GM12865 (cell line): Measurements from ENCODE around the gene NEK3.
"Not testable (repeated sequence)": the region's sequence is repeated elsewhere in the genome, so short reads cannot be mapped to it uniquely, and the experiment has no call there.

ENCODE experiments used
- DNase-seq: peaks from one replicate; pipeline ENCODE4 v3.0.0; 2010; ENCODE audit warnings: low read depth
- H3K4me3 ChIP-seq: 2 replicates; pipeline ENCODE4 v1.5.1; 2011; ENCODE audit warnings: mild to moderate bottlenecking, low read depth, low read length, control low read depth
- TF ChIP-seq, protein P1 (sequence below): IDR thresholded peaks from 2 replicates; pipeline ENCODE4 v1.5.1; 2011; ENCODE audit warnings: low read length, control low read depth, low read depth, inconsistent platforms; ENCODE audit not compliant: insufficient read depth; ENCODE audit errors: missing control alignments

NEK3 gene

DNA sequence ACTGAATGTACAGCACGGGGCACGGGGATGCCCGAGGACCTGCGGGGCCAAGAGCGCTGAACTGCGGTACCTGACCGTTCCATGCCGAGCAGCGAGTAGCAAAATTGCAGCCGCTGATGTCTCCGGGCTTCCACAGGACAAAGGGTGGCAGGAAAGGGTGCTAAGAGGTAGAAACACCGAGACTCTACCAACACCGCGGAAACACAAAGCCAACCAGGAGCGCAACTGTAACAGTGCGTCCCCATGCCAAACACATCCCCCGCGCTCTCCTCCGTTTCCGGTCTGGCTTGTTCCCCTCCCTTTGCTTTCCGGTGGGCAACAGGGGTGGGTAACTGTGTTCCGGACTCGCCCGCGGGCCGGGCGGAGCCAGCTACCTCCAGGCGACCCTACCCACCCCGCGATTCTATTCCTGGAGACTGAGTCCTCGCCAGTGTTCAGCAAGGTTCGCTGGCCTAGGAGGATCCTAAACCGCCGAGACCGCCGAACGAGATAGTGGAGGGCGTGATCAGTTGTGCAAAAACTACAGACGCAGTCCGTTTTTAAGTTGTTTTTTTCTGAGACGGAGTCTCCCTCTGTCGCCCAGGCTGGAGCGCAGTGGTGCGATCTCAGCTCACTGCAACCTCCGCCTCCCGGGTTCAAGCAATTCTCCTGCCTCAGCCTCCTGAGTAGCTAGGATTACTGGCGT, 34.9 kb upstream of the NEK3 start:
- H3K4me3 ChIP-seq: peak overlapping the region; percentile 91
- DNase-seq: peak; percentile 92
- TF ChIP-seq, protein P1, sequence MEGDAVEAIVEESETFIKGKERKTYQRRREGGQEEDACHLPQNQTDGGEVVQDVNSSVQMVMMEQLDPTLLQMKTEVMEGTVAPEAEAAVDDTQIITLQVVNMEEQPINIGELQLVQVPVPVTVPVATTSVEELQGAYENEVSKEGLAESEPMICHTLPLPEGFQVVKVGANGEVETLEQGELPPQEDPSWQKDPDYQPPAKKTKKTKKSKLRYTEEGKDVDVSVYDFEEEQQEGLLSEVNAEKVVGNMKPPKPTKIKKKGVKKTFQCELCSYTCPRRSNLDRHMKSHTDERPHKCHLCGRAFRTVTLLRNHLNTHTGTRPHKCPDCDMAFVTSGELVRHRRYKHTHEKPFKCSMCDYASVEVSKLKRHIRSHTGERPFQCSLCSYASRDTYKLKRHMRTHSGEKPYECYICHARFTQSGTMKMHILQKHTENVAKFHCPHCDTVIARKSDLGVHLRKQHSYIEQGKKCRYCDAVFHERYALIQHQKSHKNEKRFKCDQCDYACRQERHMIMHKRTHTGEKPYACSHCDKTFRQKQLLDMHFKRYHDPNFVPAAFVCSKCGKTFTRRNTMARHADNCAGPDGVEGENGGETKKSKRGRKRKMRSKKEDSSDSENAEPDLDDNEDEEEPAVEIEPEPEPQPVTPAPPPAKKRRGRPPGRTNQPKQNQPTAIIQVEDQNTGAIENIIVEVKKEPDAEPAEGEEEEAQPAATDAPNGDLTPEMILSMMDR: no peak

DNA sequence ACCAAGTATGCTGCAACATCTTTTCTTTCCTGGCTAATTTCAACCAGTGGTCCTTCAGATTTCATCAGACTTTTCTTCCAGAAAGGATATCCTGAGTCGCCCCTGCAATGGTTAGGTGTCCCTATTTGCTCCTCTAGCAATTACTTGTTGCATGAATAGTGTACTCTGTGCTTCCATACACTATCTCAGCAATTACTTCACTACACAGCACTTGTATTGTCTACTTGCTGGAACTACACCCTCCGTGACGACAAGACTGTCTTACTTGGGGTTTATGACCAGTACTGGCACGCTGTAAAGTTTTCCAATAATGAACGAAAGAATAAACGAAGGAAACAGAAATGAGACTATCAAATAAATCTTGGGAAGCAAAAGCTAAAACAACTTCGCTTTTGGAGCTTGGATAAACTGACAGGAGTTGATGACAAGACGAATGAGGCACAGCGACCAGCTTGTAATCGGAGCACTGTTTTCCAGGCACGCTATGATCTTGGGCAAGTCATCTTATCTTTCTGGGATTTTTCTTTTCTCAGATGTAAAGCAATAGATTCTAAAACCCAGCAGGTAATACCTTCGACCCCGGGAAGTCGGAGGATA, 34.3 kb upstream of the NEK3 start:
- H3K4me3 ChIP-seq: peak overlapping the region; percentile 91
- peak; percentile 21 for DNase-seq

DNA sequence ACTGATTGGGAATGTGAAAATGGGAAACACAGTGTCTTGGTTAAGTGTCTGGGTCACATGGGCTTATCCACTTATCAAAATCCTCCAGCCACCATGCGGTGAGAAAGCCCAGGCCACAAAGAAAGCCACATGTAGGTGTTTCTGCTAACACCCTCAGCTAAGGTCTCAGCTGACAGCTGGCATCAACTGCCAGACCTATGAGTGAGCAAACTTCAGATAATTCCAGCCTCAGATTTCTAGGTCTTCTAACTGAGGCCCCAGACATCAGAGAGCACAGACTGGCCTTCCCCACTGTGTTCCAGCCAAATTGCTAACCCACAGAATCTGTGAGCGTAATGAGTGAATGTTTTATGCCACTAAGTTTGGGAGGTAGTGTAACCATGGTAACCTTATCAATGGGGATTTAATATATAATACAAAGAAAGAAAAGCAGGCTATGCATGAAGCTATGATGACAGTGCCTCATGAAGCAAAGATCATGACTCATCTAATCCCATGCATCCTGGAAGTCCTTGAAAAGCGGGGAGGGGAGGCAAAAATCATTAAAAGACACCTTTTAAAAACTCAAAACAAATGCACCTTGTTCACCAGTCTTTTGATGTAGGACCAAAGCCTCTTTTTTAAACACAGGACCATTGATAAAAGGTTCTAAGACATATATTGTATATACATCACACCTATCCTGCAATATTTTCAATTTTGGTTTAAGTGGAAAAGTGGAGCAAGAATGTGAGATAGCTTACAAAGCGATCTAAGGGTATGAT, 28.2 kb upstream of the NEK3 start:
- not testable (repeated sequence) for H3K4me3 ChIP-seq, DNase-seq

DNA sequence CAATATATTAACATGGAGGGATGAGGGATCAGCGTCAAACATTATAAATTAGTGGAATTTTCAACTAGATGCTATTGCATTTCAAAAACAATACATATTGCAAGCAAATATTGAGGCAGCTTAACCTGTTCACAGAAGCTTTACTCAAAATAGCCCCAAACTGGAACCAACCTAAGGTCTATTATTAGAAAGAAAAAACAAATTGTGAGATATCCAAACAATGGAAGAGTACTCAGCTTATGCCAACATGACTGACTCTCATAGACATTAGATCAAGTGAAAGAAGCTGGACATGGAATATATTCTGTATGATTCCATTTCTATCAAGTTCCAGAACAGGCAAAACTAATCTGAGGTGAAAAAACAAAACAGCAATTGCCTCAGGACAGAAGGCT, 27.6 kb upstream of the NEK3 start:
- TF ChIP-seq, protein P1: no peak
- DNase-seq: no peak
- H3K4me3 ChIP-seq: no peak overlapping the region

DNA sequence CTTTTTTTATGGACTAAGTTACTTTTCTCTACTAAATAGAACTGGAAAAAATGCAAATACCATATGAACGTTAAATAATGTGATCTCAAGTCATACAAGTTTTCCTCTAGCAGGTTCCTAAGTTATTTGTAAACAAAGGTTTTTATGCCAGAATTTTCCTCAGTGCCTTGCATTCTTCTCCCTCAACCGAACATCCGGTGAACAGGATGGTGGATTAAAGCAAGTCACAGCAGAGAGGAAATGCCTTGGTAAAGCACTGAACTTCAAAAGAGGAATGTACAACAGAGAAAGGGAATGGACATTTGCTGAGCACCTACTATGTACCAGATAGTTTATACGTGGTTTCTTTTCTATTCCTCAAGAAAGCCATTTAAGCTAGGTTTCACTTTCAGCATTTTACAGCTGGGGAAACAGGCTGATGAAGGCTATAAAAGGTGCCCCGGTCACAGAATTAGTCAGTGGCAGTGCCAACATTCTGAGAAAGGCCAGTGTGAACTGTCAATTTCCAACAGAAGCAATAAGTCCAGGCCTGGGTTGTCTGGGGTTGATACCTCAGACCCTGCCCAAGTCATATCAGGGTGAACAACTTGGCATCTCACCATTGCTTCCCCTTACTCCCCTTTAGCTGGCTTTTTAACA, 22.0 kb upstream of the NEK3 start:
- not testable (repeated sequence) for DNase-seq, H3K4me3 ChIP-seq

DNA sequence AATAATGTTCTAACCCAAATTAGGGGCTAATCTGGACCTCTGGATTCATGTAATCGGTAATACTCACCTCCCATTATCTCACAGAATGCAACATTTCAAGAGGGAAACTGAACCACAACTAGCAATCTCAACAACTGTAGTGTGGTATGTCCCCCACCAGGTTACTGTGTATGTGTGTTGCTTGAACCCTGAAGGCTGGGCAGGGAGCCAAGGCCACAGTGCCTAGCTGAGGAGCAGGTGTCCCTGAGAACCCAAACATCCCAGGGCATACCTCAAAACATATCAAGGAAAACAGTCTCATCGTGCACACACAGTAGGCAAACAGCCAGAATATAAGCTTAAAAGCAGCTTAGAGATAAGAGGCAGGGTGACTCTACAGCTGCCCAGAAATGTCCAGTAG, 20.5 kb upstream of the NEK3 start:
- TF ChIP-seq, protein P1: no peak
- no peak for DNase-seq

DNA sequence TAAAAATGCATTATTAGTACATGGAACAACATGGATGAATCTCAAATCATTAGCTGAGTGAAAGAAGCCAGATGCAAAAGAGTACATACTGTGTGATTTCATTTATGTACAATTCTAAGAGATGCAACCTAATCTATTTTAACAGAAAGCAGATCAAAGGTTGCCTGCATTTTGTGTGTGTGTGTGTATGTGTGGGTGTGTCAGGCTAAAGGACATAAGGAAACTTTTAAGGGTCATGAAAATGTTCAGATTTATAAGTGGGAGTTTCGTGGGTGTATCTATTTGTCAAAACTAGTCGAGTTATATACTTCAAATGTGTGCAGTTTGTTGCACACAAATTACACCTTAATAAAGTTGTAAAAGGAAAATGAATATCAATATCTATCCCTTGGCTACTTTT, 17.9 kb upstream of the NEK3 start:
- H3K4me3 ChIP-seq: no peak overlapping the region
- TF ChIP-seq, protein P1: no peak
- no peak for DNase-seq

More for the DNA sequence above, 20.5 kb upstream of the NEK3 start:
- H3K4me3 ChIP-seq: no peak overlapping the region

DNA sequence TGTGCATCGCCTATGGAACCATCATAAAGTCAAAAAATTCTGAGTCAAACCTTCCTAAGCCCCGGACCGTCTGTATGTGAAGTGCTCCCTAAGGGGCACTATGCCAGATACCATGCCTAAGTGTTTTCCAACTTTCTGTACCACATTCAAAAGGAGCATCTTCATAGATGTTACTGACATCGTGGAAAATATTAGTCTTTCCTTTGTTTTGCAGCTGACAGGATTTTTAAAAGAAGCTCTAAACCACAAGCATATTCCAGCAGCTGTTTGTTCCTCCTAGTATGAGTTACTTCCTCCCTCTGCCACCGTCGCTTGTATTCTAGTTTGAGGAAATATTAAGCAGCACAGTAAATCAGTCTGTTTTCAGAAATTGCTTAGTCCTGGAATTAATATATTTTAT, 14.6 kb upstream of the NEK3 start:
- not testable (repeated sequence) for H3K4me3 ChIP-seq, DNase-seq
